ENCODE results near the gene CPED1.

DNA sequence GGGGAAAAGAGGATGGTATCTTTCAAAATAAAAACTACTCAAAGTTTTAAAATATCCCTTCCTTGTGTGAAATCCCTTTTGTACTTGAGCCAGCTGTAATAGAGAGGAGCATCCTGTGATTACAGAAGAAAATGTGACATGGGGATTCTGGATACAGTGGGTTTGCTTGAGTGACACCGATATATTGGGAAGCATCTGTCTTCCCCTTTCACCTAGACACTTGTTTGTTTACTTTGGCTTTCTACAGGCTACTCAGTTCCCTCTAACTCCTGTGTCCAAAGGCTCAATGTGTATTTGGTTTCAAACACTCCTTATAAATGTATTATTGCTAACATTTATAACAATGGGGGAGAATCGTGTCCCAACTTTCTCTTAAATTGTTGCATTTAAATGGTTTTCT is 24.4 kb downstream of the CPED1 start:
- TF ChIP-seq, protein P1, sequence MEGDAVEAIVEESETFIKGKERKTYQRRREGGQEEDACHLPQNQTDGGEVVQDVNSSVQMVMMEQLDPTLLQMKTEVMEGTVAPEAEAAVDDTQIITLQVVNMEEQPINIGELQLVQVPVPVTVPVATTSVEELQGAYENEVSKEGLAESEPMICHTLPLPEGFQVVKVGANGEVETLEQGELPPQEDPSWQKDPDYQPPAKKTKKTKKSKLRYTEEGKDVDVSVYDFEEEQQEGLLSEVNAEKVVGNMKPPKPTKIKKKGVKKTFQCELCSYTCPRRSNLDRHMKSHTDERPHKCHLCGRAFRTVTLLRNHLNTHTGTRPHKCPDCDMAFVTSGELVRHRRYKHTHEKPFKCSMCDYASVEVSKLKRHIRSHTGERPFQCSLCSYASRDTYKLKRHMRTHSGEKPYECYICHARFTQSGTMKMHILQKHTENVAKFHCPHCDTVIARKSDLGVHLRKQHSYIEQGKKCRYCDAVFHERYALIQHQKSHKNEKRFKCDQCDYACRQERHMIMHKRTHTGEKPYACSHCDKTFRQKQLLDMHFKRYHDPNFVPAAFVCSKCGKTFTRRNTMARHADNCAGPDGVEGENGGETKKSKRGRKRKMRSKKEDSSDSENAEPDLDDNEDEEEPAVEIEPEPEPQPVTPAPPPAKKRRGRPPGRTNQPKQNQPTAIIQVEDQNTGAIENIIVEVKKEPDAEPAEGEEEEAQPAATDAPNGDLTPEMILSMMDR (conservative IDR thresholded peaks at IDR 0.05; ENCODE audit: low read depth, low read length), result no peak
- TF ChIP-seq EZH2 (IDR thresholded peaks at IDR 0.05; ENCODE audit: low read length, unreplicated experiment), result no peak

Data from PC-3 (cell line).